ENCODE results near the gene KCNJ16.
"Not testable (repeated sequence)": the region's sequence is repeated elsewhere in the genome, so short reads cannot be mapped to it uniquely, and the experiment has no call there.

KCNJ16 gene

DNA sequence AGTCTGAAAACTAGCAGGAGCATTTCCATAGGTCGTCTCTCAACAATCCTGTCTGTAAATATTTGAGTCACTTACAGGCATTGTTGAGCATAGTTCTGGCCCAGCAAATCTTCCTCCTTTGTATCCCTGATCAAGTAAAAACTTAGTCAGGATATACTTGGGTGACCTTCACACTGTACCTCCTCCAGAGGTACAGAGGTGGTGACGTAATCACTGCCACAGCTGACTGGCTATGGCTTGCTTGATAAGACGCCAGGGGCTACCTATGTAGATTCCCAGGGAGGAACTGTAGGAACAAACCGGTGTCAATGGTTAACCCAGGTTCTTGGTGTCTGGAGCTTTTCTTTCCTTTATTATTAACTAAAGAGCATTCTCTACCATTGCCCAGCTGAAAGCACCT is at the start of gene KCNJ16:
Gene KCNJ16 (plus strand): TSS at position 270 of the 400 bp plus-strand sequence. CDS start 56,863 bp downstream, outside the sequence.
- no peak for DNase-seq (ENCODE audit: low read depth in 2 of 2, low spot score in 1 of 2)

DNA sequence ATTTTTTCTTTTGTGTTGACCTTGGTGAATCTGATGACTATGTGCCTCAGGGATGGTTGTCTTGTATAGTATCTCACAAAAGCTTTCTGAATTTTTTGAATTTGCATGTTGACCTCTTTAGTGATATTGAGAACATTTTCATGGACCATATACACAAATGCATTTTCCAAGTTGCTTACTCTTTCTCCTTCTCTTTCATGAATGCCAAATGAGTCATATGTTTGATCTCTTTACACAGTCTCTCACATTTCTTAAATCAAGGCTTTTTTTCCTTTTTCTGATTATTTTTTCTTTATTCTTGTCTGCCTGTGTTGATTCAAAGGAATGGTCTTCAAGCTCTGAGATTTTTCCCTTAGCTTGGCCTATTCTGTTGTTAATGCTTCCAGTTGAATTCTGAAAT is 46.6 kb upstream of the KCNJ16 start:
- DNase-seq (ENCODE audit: low read depth in 2 of 2, low spot score in 1 of 2) = no peak

DNA sequence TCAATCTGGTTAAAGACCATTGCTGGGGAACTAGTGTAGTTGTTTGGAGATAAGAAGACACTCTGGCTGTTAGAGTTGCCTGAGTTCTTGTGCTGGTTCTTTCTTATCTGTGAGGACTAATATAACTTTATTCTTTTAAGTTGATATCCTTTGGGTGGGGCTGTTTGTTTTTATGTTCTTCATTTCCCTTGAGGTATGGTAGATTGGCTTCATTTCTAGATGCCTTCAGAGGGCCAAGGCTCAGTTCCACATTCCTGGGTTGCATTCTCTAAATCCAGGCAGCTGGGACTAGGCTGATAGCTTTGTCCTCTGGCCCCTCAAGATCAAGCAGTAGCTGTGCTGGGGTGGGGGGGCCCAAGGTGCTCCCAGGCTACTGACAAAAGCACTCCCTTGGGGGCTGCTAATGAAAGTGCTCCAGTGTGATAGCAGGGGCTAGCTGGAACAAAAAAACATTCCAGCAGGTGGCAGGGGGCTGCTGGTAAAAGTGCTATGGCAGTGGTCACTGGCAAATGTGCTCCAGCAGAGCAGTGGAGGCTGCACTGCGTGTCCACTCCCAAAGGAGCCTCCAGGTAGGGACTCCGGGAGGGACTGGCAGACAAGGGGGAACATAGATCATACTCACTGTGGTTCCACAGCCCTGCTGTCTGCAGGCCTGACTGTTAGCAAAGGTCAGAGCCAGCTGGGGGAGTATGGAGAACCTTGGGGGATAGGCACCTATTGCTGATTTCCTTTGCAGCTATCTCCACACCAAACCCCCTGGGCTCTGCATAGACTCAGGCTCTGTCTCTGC is 45.9 kb upstream of the KCNJ16 start:
- no peak for DNase-seq (ENCODE audit: low read depth in 2 of 2, low spot score in 1 of 2)

DNA sequence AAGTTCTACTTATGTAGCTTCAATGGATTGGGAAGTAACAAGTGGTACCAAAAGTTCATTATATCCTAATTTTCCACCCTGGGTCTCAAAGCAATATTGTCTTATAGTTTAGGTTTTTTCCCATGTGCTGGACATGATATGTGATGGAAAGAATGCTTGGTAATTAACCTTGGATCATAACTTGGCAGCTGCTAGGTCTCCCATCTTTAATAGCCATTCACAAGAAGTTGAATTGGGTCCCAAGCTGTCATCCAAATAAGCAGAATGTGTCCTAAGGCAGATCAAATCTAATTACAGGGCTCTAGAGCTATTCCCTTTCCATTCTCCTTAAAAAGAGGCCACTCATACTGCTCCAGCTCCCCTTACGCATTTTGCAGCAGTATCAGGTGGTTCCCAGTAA is 44.7 kb upstream of the KCNJ16 start:
- no peak for DNase-seq (ENCODE audit: low read depth in 2 of 2, low spot score in 1 of 2)

DNA sequence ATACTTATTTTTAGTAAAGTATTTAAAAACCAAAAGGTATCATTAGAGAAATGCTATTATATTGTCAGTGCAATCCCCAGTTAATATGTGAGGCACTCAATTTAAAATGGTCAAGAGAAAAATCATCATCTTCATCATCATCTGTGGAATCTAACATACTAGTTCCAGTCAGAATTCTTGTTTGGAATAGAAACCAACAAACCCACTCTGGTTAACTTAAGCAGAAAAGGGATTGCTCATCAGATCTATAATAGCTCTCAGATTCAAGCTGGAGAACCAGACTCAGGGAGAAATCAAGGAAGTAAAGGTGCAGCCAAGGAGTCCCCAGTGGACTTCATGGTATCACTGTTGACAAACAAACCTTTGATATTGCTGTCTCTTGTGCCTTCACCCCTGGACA is 43.7 kb upstream of the KCNJ16 start:
- no peak for DNase-seq (ENCODE audit: low read depth in 2 of 2, low spot score in 1 of 2)

DNA sequence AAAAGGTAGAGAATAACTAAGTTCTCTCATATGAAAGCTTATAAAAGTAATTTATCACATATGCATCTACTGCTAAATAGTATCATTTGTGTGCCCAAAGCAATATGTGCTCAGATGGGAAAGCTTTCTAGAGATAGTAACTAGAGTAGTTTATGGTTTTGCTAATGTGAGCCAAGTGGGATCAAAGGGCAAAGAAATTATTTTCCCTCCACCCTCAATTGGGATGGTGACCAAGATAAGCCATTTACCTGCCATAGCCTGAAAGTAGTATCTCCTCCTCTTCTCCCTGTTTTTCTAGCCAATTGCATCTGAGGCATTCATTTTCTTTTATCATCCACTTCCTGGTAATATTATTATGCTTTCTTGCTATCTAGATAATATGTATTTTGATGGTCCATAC is 41.9 kb upstream of the KCNJ16 start:
- DNase-seq (ENCODE audit: low read depth in 2 of 2, low spot score in 1 of 2) = no peak

DNA sequence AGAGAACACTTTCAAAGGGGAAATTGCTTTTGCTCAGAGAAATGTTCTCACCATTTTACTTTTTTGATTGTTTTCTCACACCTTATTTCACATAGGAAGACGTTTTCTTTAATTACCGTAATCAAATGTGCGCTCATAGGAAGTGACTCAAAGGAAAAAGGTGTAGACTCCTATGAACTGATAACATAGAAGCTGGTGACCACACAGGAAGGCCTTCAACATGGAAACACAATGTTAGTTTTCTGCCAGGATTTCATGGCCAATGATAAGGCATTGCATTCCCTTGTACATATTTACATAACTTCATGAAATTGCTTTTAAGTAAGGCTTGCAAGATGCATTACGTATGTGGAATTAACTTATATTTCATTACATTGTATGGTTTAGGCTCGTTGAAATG is 40.9 kb upstream of the KCNJ16 start:
- DNase-seq (ENCODE audit: low read depth in 2 of 2, low spot score in 1 of 2) = no peak

DNA sequence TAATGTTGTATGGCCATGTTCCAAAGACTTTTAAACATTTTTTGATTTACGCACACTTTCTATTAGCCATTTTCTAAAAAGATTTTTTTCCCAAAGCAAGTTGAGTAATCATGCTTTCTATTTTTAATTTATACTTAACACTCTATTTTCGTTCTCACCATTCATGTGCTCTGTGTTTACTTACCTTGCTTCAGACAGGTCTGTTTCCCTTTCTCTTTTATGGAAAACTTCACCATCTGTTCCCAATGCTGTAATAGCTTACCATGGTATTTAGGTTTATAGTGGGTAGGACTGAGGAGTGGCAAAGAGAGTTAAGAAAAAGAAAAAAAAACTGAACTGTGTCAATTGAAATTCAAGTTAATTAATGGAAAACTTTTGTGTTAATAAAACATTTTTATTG is 37.5 kb upstream of the KCNJ16 start:
- no peak for DNase-seq (ENCODE audit: low read depth in 2 of 2, low spot score in 1 of 2)

DNA sequence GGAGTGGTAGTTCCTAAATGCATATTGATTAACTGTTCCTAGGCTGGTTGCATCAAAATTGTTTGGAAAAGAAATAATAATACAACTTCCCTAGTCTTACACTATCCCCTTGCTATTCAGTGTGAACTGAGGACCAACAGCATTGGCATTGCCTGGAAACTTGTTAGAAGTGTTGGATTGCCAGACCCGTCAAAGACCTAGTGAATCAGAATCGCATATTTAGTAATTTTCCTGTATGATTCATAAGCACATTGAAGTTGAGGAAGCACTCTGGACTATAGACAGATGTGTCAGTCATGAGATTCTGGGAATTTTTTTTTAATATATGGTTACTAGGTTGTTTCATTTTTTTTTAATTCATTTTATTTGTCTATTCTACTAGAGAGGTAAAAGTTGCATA is 34.7 kb upstream of the KCNJ16 start:
- no peak for DNase-seq (ENCODE audit: low read depth in 2 of 2, low spot score in 1 of 2)

DNA sequence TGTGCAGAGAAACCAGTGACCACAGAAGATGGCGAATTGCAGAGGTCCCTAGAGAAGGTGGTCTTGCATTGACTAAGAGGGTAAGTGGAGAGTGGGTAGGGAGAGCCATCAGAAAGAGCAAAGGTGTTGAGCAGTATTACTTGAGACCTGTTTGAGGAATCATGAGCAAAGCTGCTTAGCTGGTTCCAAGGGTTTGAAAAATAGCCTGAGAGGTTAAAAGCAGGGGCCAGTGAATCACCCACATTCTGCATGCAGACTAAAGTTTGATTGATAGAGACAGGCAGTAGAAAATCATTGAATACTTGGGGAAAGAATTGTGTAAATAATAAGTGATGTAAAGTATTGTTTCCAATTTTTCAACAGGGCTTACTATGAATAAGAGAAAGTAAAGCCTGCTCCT is 34.0 kb upstream of the KCNJ16 start:
- no peak for DNase-seq (ENCODE audit: low read depth in 2 of 2, low spot score in 1 of 2)

DNA sequence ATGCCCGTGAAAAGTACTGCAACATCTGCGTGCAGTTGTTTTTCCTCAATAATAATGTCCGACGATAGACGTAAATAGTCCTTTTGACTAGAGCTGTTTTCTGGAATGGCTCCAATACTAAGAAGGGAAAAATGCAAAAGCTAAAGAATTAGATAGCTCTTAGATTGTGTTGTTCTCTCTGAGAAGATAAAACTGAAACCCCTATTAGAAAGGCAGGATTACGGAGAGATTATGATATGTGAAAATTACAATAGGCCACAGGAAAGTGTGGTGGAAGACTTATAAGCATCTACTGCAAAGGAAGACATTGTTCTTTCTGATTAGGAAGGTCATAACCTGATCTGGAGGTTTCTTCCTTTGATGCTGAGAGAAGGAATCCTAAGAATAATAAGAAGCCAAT is 33.5 kb upstream of the KCNJ16 start:
- DNase-seq (ENCODE audit: low read depth in 2 of 2, low spot score in 1 of 2) = no peak

DNA sequence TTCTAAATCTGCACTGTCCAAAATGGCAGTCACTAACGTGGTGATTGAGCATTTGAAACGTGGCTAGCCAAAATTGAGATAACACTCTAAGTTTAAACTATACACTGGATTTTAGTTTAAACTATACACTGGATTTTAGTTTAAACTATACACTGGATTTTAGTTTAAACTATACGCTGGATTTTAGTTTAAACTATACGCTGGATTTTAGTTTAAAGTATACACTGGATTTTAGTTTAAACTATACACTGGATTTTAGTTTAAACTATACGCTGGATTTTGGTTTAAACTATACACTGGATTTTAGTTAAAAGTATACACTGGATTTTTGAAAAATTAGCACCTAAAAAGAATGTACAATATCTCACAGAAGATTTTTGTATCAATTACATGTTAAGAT is 29.2 kb upstream of the KCNJ16 start:
- DNase-seq (ENCODE audit: low read depth in 2 of 2, low spot score in 1 of 2) = not testable (repeated sequence)

DNA sequence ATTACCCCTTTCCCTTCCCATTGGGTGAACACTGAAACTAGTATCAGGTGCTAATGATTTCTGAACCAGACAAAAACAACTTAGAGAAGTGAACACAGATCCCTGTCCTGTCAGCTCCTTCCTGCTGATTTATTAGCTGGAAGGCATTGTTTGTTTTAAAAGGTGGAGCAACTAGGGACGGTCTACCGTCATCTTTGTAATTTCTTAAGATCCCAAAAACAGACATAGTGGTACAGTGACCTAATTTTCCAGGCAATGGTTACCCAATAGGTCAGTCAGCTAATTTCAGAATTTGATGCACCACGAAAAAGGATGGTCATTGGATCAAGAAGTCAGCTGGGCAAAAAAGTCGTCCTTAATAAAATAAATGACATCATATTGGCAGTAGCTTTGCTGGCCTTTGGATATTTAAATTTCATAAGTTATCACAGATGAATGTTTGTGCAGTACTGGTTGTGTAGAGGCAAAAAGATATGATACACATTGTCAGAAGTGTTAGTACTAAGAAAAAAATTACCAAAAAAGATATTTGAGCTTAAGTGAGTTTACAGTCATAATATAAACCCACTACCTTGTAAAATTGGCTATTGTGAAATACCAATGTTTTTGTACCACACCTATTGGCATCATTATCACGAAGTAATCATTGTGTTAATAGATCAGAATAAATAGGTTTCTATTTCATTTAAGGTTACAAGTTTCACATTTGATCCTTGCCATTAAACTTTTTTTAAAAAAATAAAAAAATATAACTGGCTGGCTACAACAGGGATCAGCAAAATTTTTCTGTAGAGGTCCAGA is 27.2 kb upstream of the KCNJ16 start:
- DNase-seq (ENCODE audit: low read depth in 2 of 2, low spot score in 1 of 2) = no peak

DNA sequence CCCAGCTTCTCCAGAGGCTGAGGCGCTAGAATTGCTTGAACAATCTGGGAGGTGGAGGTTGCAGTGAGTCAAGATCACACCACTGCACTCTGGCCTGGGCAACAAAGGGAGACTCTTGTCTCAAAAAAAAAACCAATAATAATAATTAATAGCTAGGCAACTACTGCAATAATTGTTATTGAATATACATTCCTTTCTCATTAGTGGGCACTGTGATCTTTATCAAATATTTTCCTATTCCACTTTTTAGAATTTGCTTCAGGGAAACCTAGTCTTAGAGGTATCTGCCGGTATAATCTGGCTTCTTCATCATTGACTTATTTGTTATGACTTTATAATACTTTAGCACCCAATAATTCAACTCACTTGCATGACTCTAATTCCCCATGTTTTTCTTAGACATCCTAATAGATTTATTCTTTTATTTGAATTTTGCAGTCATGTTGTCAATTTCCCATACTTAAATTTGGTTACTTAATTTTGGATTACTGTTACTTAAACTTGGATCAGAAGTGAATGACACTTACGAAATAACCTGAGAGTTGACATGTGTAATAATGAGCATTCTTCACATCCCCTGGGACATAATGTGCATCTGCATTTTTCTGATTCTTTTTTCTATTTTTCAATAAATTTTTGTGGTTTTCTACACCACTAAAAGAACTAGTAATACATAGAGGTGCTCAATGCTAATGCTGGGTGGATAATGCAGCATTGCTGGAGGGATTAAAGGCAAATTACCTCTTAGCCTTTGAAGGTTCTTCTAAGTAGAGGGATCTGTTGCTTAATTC is 25.0 kb upstream of the KCNJ16 start:
- DNase-seq (ENCODE audit: low read depth in 2 of 2, low spot score in 1 of 2) = no peak

DNA sequence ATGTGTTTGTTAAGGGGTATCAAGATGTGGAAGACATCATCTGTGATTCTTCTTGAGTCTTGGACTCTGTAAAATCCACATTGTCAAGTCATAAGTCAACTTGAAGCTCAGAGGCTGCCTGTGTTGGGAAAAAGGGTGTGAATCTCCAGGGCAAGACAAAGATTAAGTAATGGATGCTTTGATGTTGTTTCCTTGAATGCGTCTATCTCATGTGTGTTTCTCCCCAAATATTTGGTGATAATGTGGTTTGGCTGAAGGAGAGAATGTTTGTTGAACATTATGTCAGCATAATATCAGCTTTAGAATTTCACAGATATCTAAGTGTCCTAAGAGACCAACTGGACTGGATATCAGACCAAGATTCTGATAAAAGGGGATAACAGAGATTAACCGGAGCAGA is 24.1 kb upstream of the KCNJ16 start:
- DNase-seq (ENCODE audit: low read depth in 2 of 2, low spot score in 1 of 2) = no peak

DNA sequence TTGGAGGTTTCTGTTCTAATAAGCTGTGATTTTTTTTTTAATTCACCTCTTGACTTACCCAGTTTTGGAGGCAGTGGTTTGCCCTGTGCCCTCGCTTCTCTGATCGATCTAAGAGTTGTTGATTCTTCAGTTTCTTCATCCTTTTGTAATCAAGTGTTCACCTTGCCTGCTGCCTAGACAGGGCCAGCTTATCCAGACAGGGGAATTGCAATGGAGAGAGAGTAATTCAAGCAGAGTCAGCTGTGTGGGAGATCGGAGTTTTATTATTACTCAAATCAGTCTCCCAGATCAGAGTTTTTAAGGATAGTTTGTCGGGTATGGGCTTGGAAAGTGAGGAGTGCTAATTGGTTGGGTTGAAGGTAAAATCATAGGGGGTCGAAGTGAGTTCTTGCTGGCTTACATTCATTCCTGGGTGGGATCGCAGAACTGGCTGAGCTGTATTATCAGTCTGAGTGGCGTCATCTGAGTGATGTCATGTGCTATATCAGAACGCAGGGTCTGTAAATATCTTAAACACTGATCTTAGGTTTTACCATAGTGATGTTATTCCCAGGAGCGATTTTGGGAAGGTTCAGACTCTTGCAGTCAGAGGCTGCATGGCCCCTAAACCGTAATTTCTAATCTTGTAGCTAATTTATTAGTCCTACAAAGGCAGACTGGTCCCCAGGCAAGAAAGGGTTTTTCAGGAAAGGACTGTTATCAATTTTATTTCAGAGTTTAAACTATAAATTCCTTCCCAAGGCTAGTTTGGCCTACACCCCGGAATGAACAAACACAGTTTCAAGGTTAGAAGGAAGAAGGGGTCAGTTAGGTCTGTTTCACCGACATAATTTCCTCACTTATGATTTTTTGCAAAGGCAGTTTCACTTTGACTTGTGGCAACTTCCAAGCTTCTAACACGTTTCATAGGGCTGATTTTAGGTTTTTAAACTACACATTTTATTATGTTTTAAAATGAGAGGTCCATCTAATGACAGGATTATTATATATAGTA is 21.5 kb upstream of the KCNJ16 start:
- no peak for DNase-seq (ENCODE audit: low read depth in 2 of 2, low spot score in 1 of 2)

DNA sequence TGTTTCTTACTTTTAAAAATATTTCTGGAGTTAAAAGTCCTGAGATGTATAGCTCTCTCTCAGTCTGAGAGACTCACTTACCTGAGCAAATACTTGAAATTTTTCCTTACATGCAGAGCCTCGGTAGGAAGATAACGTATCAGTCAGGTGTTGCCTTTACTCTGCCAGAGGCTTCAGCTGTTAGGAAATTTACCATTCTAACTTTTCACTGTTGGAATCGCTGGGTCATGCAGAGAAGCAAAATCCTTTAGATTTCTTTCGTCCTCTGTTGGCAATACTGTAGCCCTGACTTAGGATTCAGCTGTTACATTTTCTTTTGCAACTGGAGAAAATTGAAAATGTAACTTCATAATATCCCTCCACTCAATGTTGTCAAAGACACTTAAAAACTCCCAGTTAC is 20.0 kb upstream of the KCNJ16 start:
- DNase-seq (ENCODE audit: low read depth in 2 of 2, low spot score in 1 of 2) = no peak

DNA sequence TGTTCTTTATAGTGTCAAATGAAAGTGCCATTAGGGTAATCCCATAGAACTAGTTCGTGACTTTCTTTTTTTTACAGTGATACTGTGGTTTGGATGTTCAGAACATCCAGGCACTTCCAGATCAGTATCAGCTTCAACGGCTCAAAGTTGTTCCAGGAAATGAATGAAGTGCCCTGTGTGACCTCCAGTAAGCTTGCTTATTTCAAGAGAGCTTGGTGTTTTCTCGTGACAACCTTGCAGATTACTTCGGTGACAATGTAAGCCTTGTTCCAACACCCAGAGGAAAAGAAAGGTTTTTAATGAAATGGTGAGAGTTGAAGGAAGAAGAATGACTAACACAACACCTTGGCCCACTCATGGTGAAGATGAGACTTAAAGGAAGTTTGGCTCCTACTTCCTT is 16.0 kb upstream of the KCNJ16 start:
- no peak for DNase-seq (ENCODE audit: low read depth in 2 of 2, low spot score in 1 of 2)

DNA sequence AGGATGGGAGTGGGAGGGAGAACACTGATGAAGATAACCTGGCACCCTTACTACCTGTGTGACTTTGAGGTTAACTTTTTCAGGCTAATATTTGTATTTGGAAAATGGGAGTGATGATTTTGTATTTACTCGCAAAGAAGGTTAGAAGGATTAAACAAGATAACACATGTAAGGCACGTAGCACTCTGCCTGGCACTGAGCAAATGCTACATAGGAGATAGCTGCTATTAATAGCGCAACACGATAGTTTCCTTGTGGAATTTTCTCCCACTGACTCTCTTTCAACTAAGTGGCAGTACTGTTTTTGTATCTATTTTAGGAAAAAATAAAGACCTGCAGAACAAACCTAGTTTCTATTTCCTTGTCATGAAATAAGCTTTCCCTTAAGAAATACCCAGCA is 15.4 kb upstream of the KCNJ16 start:
- no peak for DNase-seq (ENCODE audit: low read depth in 2 of 2, low spot score in 1 of 2)

DNA sequence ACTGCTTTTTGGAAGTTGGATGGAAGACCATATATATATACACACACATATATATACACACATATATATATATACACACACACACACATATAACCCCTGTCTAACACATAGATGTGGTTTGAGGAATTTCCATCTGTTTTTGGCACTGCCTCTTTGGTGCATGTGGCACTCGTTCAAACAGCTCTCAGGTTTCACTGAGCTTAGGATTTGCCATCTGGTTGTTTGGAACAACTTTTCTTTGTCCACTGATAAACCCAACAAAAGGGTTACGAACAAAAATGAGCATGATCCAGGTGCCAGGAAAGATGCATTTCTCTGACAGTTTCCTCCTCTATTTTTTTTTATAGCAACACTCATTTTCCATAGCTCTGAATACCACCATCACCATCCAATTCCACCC is 14.6 kb upstream of the KCNJ16 start:
- DNase-seq (ENCODE audit: low read depth in 2 of 2, low spot score in 1 of 2) = no peak

DNA sequence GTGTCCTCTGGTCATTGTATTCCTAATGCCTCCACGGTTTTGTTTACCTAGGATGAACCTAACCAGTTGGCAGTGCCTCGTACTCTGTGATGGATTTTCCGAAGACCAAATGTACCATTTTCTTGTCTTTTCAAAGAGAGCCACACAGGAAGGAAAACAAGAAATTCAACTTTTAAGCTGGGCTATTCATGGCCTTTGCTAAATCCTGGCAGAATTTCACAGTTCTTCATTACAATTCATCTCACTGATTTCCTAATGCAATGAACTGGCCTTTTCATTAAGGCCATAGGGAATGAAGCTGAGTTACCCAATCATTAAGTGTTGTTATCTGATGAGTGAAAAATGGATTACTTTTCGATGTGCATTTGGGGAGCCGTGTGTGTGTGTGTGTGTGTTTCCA is 7.9 kb upstream of the KCNJ16 start:
- DNase-seq (ENCODE audit: low read depth in 2 of 2, low spot score in 1 of 2) = no peak

Measured in stimulated activated CD8-positive, alpha-beta memory T cell treated with anti-CD3 and anti-CD28 coated beads, Interleukin-4, amount 100 ng/mL, for 1 hour (primary cell).